CD4-positive, alpha-beta T cell treated with Interleukin-6 for 4 hours (primary cell): ENCODE results near the gene ANO8.
"Not testable (repeated sequence)": the region's sequence is repeated elsewhere in the genome, so short reads cannot be mapped to it uniquely, and the experiment has no call there.

Experiments
- DNase-seq: peaks from one replicate; pipeline ENCODE4 v3.0.0-alpha.2; 2020; ENCODE audit warnings: mixed read lengths

Gene ANO8, protein sequence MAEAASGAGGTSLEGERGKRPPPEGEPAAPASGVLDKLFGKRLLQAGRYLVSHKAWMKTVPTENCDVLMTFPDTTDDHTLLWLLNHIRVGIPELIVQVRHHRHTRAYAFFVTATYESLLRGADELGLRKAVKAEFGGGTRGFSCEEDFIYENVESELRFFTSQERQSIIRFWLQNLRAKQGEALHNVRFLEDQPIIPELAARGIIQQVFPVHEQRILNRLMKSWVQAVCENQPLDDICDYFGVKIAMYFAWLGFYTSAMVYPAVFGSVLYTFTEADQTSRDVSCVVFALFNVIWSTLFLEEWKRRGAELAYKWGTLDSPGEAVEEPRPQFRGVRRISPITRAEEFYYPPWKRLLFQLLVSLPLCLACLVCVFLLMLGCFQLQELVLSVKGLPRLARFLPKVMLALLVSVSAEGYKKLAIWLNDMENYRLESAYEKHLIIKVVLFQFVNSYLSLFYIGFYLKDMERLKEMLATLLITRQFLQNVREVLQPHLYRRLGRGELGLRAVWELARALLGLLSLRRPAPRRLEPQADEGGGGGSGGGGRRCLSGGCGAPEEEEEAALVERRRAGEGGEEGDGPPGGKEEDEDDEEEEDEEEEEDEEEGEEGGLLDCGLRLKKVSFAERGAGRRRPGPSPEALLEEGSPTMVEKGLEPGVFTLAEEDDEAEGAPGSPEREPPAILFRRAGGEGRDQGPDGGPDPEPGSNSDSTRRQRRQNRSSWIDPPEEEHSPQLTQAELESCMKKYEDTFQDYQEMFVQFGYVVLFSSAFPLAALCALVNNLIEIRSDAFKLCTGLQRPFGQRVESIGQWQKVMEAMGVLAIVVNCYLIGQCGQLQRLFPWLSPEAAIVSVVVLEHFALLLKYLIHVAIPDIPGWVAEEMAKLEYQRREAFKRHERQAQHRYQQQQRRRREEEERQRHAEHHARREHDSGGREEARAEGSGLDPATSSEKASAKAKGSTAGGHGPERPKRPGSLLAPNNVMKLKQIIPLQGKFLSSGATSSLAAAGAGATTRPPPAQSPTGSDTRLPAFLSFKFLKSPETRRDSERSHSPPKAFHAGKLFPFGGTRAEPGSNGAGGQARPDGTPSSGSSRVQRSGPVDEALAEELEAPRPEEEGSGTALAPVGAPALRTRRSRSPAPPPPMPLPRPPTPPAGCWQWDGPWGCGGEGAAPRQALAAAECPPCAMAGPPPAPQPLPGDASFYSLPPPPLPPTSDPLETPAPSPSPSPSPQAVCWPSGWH

DNA sequence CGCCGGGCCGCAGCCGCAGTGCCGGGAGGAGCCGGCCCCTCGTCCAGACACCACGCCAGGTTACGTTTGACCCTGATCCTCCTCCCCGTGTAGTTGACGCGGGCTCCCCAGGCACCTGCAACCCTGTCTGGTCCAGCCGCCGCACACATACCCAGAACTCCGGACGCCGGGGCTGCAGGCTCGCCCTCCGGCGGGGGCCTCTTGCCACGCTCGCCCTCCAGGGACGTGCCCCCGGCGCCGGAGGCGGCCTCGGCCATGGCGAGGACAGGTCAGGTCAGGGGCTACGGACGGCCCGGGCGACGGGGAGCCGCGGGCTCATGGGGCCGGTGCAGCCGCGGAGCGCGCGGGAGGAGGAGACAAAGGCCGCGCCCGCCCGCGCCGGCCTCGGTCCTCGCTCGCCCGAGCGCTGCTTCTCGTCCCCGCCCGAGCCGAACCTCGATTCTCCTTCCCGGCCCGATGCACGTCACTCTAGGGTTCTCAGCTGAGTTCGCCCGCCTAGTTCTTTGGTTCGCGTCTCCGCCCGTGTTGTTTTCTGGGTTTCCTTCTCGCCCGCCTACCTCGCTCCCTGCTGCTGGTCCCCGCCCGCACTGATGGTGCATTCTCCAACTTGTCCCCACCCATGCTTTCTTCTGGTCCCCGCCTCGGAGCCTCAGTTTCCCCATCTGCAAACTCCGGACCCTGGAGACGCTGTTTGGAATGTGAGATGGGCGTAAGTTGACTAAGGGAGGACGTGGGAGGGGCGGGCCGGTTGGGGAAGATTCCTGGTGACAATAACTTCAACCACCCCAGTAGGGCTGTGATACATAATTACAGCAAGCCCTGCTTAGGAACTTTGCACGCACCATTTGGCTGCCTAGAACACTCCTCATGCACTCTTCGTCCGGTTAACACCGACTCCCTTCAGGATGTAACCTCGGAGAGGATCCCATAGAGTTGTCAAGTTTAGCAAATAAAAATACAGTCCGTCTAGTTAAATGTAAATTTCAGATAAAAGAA lies at the start of gene ANO8:
Gene ANO8 (minus strand): TSS at position 442 of the 996 bp plus-strand sequence. CDS start 185 bp downstream, at position 257.
- DNase-seq, result peak; percentile 95

DNA sequence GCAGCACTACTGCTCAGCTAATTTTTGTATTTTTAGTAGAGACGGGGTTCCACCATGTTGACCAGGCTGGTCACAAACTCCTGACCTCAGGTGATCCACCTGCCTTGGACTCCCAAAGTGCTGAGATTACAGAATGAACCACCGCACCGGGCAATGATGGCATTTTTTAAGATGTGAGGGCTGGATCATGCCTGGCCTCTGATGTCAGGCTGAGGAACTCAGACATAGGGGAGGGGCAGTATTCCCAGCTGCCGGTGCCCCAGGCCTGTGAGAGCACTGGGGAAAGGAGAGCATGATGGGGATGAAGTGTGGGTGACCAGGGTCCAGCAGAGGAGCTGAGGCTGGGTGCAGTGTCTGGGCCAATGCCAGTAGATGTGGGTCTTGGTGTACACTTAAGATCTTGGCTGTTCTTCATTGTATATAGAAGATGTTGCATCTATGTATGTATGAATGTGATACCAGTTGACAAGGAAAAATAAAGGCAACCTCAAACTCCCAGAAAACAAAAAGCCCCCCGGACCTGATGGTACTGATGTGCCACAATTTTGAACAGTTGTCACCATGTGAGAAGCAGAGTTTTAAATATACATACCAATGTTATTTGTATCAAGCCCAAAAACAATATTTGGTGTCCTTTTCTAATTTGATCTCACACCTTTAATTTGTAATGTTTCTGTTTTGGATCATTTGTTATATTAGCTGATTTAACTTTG lies 45.9 kb upstream of the ANO8 start:
- DNase-seq, result no peak

DNA sequence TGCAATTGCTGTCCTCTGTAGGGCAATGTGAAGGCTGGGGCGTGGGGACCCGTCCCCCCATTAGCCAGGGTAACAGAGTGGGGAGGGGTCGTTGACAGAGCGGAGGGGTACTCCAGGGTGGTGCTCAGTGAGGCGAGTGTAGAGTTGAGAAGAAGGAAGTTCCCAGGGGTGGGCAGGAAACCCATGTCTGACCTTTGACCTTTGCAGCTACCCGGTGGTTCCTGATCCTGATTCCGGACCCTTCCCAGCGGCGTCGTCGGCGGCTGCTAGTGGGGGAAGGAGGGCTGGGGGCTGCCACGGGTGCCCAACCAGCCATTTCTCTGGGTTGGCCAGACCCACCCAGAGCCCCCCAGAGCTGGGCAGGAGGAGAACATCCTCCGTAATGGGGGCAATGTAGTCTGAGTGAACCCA lies 44.6 kb upstream of the ANO8 start:
- DNase-seq, result no peak

DNA sequence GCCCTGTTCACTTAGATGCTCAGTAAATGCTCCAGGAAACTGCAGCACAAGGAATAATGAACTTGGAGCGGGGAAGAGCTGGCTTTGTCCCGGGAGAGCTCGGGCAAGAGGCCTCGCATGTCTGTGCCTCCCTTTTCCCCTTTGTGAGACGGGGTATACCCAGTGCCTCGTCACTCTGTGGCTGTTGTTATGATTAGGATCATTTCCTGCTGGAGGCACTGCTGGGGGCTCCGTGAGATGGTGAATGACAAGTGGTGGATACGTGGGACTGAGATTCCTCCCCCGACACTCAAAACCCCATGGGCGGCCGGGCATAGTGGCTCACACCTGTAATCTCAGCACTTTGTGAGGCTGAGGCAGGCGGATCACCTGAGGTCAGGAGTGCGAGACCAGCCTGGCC lies 43.6 kb upstream of the ANO8 start:
- DNase-seq, result no peak

DNA sequence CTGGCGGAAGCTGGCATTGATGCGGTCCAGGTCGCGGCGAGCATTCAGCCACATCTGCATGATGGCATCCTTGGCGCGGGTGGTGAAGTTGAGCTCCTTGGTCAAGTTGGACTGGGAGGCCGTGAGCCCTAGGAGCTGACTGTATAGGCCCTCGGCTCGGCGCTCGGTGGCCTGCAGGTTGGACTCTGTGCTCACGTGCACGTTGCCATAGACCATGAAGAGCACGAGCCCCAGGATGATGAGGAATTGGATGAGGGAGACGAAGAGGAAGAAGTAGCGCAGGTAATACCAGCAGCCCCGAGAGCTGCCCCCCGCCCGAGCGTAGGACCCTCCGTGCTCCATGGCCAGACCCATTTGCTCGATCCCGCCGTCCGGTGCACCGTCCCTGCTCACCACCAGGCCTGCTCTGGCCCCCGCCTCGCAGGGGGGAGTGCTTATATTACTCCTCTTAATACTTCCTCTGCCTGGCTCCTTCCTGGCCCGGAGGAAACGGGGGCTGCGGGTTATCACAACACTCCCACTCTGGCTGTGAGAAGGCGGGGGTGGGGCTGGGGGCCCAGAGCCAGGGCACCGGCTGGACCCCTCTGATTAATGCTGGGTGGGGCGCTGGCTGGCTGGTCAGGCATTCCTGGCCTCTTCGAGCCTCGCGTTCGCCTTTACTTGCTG lies 42.4 kb upstream of the ANO8 start, which contains the start of gene PLVAP:
Gene PLVAP (minus strand): TSS at position 408 of the 666 bp plus-strand sequence. CDS start 54 bp downstream, at position 354.
- DNase-seq, result no peak

DNA sequence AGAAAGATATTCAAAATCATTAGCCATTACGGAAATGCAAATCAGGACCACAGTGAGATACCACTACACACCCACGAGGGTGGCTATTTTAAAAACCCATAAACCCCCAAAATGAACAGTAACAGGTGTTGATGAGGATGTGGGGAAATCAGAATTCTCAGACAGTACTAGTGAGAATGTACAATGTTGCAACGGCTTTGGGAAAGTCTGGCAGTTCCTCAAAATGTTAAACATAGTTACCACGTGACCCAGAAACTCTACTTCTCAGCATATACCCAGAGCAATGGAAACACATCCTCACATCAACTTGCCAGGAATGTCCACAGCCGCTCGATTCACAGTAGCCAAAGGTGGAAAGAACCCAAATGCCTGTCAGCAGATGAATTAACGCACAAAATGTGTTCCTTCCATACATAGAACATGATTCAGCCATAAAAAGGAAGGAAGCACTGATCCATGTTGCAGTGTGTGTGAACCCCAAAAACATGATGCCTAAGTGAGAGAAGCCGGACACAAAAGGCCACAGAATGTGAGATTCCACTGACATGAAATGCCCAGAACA lies 35.5 kb upstream of the ANO8 start:
- DNase-seq, result no peak

DNA sequence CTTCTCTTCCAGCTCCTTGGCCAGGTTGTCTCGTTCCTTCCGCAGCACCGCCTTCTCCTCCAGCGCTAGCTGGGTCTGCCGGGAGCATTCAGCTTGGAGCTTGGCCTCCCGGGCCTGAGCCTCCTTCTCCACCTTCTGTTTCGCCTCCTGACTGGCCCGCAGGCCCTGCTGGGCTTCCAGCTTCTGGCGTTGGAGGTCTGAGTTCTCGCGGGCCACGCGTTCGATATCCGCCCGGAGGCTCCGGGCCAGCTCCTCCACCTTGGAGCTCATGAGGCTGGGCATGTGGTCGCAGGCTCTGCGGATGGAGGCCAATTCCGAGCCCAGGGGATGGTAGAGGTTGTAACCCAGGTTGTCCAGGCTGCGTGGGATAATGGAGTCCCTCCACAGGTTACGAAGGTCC lies 30.7 kb upstream of the ANO8 start:
- no peak for DNase-seq

DNA sequence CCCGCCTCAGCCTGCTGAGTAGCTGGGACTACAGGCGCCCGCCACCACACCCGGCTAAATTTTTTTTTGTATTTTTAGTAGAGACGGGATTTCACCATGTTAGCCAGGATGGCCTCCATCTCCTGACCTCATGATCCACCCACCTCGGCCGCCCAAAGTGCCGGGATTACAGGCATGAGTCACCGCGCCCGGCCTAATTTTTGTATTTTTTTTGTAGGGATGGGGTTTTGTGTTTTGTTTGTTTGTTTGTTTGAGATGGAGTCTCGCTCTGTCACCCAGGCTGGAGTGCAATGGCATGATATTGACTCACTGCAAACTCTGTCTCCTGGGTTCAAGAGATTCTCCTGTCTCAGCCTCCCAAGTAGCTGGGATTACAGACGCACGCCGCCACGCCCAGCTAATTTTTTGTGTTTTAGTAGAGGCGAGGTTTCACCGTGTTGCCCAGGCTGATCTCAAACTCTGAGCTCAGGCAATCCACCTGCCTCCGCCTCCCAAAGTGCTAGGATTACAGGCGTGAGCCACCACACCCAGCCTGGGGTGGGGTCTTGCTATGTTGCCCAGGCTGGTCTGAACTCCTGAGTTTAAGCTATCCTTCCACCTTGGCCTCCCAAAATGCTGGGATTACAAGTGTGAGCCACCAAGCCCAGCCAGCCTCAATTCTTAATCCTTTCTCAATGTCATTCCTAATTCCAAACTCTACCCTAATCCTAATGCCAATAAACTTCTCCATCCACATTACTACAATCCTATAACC lies 29.4 kb upstream of the ANO8 start:
- DNase-seq, result not testable (repeated sequence)

DNA sequence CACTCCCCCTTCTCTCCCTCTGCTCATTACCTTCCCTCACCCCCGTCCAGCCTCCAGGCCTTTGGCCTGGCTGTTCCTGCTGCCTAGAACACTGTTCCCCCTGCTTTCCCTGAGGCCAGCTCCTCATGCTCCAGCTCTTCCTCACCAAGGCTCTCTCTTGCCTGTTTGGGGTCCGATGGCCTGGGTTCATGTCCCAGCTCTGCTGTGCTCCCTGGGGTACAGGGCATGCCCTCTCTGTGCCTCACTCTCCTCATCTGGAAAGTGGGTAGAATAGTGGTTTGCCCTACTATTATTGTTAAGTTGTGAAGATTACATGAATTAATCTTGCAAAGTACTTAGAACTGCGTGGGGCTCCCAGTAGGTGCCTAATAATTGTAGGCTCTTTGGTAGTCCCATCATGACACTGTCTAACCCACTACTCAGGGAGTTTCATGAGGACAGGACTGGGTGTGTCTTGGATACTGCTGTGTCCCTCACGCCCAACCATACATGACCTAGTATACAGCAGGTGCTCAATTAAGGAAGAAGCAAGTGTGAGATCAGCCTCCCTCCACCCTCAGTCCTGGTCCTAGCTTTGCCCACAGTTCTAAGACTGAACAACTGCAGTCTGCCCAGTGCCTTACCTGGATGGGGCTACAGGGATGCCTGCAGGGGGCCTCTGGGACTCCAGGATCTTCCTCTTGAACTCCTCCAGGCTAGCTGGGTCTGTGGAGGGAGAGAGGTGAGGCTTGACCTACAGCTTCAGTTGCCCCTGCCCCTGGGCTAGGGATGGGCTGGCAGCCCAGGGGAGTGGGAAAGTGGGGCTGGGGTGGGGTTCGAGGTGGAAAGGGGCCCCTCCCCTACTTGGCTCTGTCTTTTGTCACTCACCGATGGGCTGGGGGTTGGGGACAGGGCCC lies 25.5 kb upstream of the ANO8 start:
- DNase-seq, result no peak

DNA sequence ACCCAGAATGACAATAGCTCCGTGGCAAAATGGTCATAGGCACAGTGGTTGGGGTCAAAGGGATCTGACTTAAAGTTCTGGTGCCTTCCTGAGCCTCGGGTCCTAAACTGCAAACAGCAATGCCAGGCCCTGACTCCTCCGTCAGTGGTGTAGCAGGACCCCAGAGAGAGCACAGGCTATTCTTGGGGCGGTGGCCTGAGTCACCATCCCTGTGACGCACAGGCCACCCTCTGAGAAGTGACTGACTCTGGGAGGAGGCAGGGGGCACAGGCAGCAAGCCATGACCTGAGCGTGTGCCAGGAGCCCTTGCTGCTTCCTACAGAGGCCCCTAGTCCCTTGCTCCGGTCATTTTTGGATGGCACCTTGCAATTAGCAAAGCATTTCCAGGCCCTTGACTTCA lies 23.7 kb upstream of the ANO8 start:
- DNase-seq, result no peak

DNA sequence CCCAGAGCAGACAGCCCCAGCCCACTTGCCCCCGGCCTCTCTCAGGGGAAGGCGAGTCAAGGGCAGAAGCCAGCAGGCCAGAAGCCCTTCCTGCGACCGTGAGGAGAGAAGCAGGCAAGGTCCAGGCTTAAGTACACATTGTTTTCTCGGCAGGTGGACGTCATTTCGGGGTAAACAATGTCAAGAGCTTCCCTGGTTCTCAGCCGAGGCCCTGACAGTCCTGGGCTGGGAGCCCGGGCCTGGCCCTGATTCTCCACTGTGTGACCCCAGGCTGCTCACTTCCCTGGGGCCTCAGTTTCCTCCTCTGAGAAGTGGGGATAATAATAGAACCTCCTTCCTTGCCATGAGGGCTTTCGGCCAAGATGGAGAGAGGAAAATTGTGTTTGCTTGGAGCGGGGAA lies 23.1 kb upstream of the ANO8 start:
- no peak for DNase-seq

DNA sequence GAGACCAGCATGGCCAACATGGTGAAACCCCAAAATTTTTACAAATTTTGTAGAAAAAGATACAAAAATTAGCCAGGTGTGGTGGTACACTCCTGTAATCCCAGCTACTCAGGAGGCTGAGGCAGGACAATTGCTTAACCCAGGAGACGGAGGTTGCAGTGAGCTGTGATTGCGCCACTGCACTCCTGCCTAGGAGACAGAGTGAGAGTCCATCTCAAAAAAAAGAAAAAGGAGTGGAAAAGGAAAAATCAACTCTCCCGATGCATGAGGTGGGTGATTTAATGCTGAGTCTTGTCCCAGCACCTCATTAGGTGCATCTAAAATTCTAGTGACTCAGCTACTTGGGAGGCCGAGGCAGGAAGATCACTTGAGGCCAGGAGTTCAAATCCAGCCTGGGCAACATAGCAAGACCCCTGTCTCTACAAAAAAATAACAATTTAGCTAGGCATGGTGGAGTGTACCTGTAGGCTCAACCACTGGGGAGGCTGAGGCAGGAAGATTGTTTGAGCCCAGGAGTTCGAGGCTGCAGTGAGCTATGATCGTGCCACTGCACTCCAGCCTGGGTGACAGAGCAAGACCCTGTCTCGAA lies 22.5 kb upstream of the ANO8 start:
- DNase-seq, result no peak

DNA sequence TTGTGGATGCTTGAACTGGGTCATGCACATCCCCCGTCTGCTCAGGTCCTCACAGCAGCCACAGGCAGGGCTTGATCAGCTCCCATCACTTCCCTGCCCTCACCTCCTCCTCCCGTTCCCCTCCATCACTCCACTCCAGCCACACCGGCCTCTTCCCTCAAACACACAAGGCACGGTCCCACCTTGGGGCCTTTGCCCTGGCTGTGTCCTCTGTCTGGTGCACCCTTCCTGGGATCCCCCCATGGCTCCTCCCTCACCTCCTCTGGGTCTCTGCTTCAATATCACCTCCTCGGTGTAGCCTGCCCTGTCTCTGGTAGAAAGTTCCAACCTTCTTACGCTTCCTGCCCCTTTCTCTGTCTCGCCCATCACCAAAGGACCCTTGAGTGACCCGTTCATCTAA lies 18.7 kb upstream of the ANO8 start:
- DNase-seq, result no peak

DNA sequence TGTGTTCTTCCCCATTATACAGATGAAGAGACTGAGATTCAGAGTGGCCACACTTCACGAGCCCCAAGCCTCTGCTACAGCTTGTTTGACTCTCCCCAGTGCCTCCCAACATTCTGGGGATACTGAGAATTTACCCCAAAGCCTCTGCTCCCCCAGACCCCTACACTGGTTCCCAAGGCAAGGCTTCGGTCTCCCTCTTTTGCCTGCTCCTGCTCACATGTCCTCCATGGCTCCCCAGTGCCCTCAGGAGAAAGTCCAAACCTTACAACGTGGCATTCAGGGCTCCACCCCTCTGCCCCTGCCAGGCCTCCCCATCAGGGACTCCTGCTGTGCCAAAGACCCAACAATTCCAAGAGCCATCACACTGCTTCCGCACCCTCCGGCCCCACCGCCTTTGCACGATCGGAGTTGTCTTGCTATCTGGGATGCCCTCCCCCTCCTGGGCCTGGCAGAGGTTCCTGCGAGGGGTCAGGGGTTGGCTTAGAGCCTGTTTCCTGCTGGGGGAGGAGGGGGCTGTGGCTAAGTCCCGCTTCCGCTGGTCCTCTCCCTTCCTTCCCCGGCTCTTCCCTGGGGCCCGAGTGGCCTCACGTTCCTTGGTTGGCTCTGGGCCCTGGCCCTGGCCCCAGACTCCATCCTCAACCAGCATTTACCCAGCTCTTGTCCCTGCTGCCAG lies 18.1 kb upstream of the ANO8 start:
- DNase-seq, result no peak

DNA sequence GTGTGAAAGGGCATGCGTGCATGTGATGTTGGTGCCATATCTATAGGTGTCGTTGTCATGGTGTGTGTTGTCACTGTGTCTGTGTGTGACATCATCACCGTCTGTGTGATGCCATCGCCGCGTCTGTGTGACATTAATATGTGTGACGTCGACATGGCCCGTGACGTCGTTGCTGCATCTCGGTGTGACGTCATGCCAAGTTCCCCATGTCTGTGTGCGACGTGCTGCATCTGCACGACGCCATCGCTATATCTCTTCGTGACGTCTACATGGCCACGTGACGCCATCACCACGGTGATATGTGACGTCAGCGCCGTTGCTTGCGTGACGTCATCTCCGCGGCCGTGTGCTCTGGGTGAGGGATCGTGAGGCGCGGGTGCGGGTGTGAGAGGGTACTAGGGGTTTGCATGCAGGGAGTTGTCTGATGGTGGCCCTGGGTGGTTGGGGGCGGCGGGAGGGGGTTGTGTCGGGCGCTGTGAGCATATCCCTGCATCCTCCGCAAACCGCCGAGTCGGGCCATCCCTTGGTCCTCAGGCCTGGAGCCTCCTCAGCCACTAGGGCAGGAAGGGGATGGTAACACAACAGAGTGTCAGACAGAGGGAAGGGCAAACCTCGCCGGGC lies 17.3 kb upstream of the ANO8 start:
- DNase-seq, result no peak

DNA sequence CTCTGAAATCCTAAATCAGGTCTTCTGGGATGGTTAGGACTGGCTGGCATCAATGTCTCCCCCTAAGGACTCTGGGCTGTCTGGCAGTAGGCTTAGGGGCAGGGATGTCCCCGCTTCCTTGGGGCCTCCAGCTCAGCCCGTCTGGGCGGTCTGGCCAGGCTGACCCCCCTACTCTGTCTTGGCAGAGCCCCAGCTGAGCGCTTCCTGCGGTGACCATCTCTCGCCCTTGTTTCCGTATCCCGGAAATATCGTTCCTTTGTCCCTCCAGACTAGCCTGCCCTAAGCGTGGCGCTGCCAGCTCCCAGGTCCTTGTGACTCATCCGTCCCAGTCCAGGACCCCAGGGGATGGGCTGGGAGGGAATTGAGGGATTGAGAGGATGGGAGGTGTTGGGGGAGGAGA lies 14.0 kb upstream of the ANO8 start:
- no peak for DNase-seq

DNA sequence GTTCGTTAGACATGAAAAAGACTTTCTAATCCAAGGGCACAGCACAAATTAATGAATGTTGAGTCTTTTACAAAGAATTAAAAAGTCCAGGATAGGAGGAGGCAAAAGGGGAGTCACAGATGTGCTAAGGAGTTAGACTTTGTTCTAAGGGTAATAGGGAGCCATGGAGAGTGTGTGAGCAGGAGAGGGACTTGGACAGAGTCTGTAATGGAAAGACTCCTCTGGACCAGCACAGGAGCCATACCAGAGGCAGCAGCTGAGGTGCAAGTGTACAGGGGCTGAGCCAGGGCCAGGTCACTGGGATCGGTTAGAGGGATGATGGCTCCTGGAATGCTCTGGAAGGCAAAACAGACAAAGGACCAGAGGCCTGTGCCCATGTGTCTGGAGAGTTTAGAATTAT lies 13.2 kb upstream of the ANO8 start:
- no peak for DNase-seq
